C4-2B (cell line): ENCODE results near the gene ASPN.

Source experiments
- CTCF ChIP-seq: fragments of 450-650 bp; conservative IDR thresholded peaks from 2 replicates; pipeline ENCODE4 v1.5.1; 2017; ENCODE audit warnings: mild to moderate bottlenecking
- ZFX ChIP-seq: fragments of 450-650 bp; IDR thresholded peaks from 2 replicates; pipeline ENCODE4 v1.6.1; 2017

GRCh38 chr9:92517046-92517445, 34.7 kb upstream of the ASPN start:
- no peak for TF ChIP-seq CTCF
- TF ChIP-seq ZFX, result no peak
